ENCODE data around the gene ADAM17.

Gene ADAM17

GRCh38 chr2:9488583-9489547 lies 66.8 kb downstream of the ADAM17 start:
- in situ Hi-C loops (cut with MboI; ENCODE audit: low pct_unique_long_range_greater_than_20kb, low sequenced_read_pairs, unreplicated experiment) = no loop called here
- DNase-seq (ENCODE audit: low spot score) = no peak
- TF ChIP-seq, protein P1, sequence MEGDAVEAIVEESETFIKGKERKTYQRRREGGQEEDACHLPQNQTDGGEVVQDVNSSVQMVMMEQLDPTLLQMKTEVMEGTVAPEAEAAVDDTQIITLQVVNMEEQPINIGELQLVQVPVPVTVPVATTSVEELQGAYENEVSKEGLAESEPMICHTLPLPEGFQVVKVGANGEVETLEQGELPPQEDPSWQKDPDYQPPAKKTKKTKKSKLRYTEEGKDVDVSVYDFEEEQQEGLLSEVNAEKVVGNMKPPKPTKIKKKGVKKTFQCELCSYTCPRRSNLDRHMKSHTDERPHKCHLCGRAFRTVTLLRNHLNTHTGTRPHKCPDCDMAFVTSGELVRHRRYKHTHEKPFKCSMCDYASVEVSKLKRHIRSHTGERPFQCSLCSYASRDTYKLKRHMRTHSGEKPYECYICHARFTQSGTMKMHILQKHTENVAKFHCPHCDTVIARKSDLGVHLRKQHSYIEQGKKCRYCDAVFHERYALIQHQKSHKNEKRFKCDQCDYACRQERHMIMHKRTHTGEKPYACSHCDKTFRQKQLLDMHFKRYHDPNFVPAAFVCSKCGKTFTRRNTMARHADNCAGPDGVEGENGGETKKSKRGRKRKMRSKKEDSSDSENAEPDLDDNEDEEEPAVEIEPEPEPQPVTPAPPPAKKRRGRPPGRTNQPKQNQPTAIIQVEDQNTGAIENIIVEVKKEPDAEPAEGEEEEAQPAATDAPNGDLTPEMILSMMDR (IDR thresholded peaks at IDR 0.05; ENCODE audit: extremely low read depth, insufficient read depth, missing control alignments) = no peak

- TF ChIP-seq, protein P1 (IDR thresholded peaks at IDR 0.05; ENCODE audit: extremely low read depth, insufficient read depth, missing control alignments) = no peak
- no peak for DNase-seq (ENCODE audit: low spot score)
Measured at GRCh38 chr2:9484533-9484932, 71.1 kb downstream of the ADAM17 start.

GRCh38 chr2:9483107-9483506 lies 72.5 kb downstream of the ADAM17 start:
- in situ Hi-C loops (cut with MboI; ENCODE audit: low pct_unique_long_range_greater_than_20kb, low sequenced_read_pairs, unreplicated experiment) = no loop called here
- DNase-seq (ENCODE audit: low spot score) = no peak
- TF ChIP-seq, protein P1 (IDR thresholded peaks at IDR 0.05; ENCODE audit: extremely low read depth, insufficient read depth, missing control alignments) = no peak

More at GRCh38 chr2:9484533-9484932, 71.1 kb downstream of the ADAM17 start:
- in situ Hi-C loops (cut with MboI; ENCODE audit: low pct_unique_long_range_greater_than_20kb, low sequenced_read_pairs, unreplicated experiment) = no loop called here

GRCh38 chr2:9480157-9480556 lies 75.5 kb downstream of the ADAM17 start:
- TF ChIP-seq, protein P1 (IDR thresholded peaks at IDR 0.05; ENCODE audit: extremely low read depth, insufficient read depth, missing control alignments) = no peak
- in situ Hi-C loops (cut with MboI; ENCODE audit: low pct_unique_long_range_greater_than_20kb, low sequenced_read_pairs, unreplicated experiment) = no loop called here
- DNase-seq (ENCODE audit: low spot score) = no peak

GRCh38 chr2:9478526-9478925 lies 77.1 kb downstream of the ADAM17 start:
- DNase-seq (ENCODE audit: low spot score) = no peak
- TF ChIP-seq, protein P1 (IDR thresholded peaks at IDR 0.05; ENCODE audit: extremely low read depth, insufficient read depth, missing control alignments) = no peak
- in situ Hi-C loops (cut with MboI; ENCODE audit: low pct_unique_long_range_greater_than_20kb, low sequenced_read_pairs, unreplicated experiment) = no loop called here

DNA sequence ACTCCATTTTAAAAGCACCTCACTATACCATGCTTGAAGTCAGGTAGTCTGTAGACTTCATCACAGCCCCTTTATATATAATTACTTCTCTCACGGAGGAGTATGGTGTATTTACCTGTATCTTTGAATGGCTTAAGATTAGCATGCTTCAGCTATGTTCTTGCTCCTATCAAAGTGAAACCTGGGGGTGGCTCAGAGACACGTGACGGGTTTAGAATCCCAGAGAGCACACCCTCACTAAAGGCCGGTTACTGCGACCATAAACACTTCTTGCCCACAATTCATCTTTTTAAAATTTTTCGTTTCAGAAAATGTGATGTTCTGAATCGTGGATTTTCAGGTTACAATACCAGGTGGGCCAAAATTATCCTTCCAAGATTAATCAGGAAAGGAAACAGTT lies 77.7 kb downstream of the ADAM17 start:
- in situ Hi-C loops (cut with MboI; ENCODE audit: low pct_unique_long_range_greater_than_20kb, low sequenced_read_pairs, unreplicated experiment) = no loop called here
- TF ChIP-seq, protein P1 (IDR thresholded peaks at IDR 0.05; ENCODE audit: extremely low read depth, insufficient read depth, missing control alignments) = no peak
- no peak for DNase-seq (ENCODE audit: low spot score)
